PC-3 (cell line): ENCODE measurements around the gene GBX1. TPM values are rescaled to one million over a fixed set of nuclear protein-coding genes. Genes with fewer than 3 reads are reported as not detected.

Source experiments
- ATAC-seq: fragments of 200-7000 bp; cut with Tn5 transposase; 2 replicates; pipeline ENCODE4 v1.9.1; 2020; ENCODE audit warnings: mild to moderate bottlenecking, moderate library complexity
- BruUV-seq: library from RNA; stranded (reverse); fragments of 400-500 nt; replicated peaks from 2 replicates; lab custom pipeline; 2021; lab: Mats Ljungman, UMichigan
- CTCF ChIA-PET: fragments of 300-600 bp; sonication (Branson Sonifier 250); formaldehyde crosslinking; loops from one replicate; lab custom pipeline; 2022; ENCODE audit warnings: antibody characterized with exemption; lab: Charles Lee
- POLR2A ChIA-PET: fragments of 300-600 bp; sonication (Branson Sonifier 250); formaldehyde crosslinking; loops from one replicate; lab custom pipeline; 2022; ENCODE audit warnings: antibody characterized with exemption; ENCODE audit not compliant: unreplicated experiment; lab: Charles Lee
- DNase-seq: peaks from one replicate; pipeline ENCODE4 v3.0.0-alpha.2; 2015
- H2AFZ ChIP-seq: fragments of 300-600 bp; sonication (generic); 2 replicates; pipeline ENCODE4 v1.6.0; 2016; ENCODE audit warnings: antibody characterized with exemption, low read length
- H3F3A ChIP-seq: fragments of 300-600 bp; sonication (generic); one replicate; pipeline ENCODE4 v1.6.0; 2017; ENCODE audit warnings: antibody characterized with exemption, low read length, control low read depth, mild to moderate bottlenecking; ENCODE audit not compliant: unreplicated experiment
- H3K27ac ChIP-seq: fragments of 300-600 bp; sonication (generic); 2 replicates; pipeline ENCODE4 v1.5.1; 2016; ENCODE audit warnings: mild to moderate bottlenecking, low read length
- H3K27me3 ChIP-seq: fragments of 300-600 bp; sonication (generic); 2 replicates; pipeline ENCODE4 v1.6.1; 2016; ENCODE audit warnings: low read length, mixed read lengths
- H3K36me3 ChIP-seq: fragments of 300-600 bp; sonication (generic); 2 replicates; pipeline ENCODE4 v1.6.1; 2016; ENCODE audit warnings: low read depth, mixed run types, low read length, mixed read lengths
- H3K4me1 ChIP-seq: fragments of 300-600 bp; sonication (generic); 2 replicates; pipeline ENCODE4 v1.5.1; 2016; ENCODE audit warnings: low read length; ENCODE audit not compliant: insufficient read depth
- H3K4me2 ChIP-seq: fragments of 300-600 bp; sonication (generic); 2 replicates; pipeline ENCODE4 v1.6.0; 2016; ENCODE audit warnings: low read length
- H3K4me3 ChIP-seq: fragments of 300-600 bp; sonication (generic); 2 replicates; pipeline ENCODE4 v1.5.1; 2016; ENCODE audit warnings: mild to moderate bottlenecking, low read length, mixed read lengths
- H3K79me2 ChIP-seq: fragments of 300-600 bp; sonication (generic); 2 replicates; pipeline ENCODE4 v1.6.1; 2017; ENCODE audit warnings: low read length, mixed read lengths
- H3K9ac ChIP-seq: fragments of 300-600 bp; sonication (generic); 2 replicates; pipeline ENCODE4 v1.6.0; 2016; ENCODE audit warnings: mild to moderate bottlenecking, low read length
- H3K9me2 ChIP-seq: fragments of 300-600 bp; sonication (generic); replicated peaks from 2 replicates; pipeline ENCODE4 v1.6.1; 2016; ENCODE audit warnings: mixed run types, low read length, mixed read lengths
- H3K9me3 ChIP-seq: fragments of 300-600 bp; sonication (generic); 2 replicates; pipeline ENCODE4 v1.6.1; 2016; ENCODE audit warnings: low read length, mixed read lengths
- H4K20me1 ChIP-seq: fragments of 300-600 bp; sonication (generic); 2 replicates; pipeline ENCODE4 v1.6.1; 2016; ENCODE audit warnings: low read length, mixed read lengths
- EZH2 ChIP-seq: fragments of 300-600 bp; sonication (generic); IDR thresholded peaks from one replicate; pipeline ENCODE4 v1.6.1; 2017; ENCODE audit warnings: antibody characterized with exemption, mild to moderate bottlenecking, low read length; ENCODE audit not compliant: unreplicated experiment
- EZH2phosphoT487 ChIP-seq: fragments of 300-600 bp; sonication (generic); IDR thresholded peaks from 2 replicates; pipeline ENCODE4 v1.6.1; 2018; ENCODE audit warnings: mild to moderate bottlenecking, antibody characterized with exemption, low read length, borderline replicate concordance
- intact Hi-C: fragments of 100-400 bp; cut with micrococcal nuclease; formaldehyde crosslinking; loops from 2 replicates; pipeline ENCODE4 v1.9.0; 2023
- total RNA-seq: library from RNA; depleted of rRNA; stranded (reverse); fragments of >200 nt; gene quantifications from 2 replicates; pipeline ENCODE4 v1.2.3, GENCODE V29; 2014
- TF ChIP-seq, protein P1 (sequence below): fragments of 300-600 bp; sonication (generic); conservative IDR thresholded peaks from 2 replicates; pipeline ENCODE4 v1.5.1; 2017; ENCODE audit warnings: antibody characterized with exemption, low read depth, mild to moderate bottlenecking, low read length

The GBX1 gene
- total RNA-seq, 1 experiment from 2014 or later: not detected

DNA sequence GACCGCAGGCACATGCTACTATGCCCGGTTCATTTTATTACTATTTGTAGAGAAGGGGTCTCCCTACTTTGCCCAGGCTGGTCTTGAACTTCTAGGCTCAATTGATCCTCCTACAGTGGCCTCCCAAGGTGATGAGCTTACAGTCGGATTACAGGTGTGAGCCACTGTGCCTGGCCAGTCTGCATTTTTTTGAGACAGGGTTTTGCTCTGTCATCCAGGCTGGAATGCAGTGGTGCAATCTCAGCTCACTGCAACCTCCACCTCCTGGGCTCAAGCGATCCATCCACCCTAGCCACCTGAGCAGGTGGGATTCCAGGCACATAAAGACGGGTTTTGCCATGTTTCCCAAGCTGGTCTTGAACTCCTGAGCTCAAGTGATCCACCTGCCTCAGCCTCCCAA is 45.1 kb upstream of the GBX1 start:
- DNase-seq (no peak), ATAC-seq (no peak)
- Histone ChIP-seq H3K36me3 (peaks cover 34% of the 10 kb centered on the region), H3K4me3 (no peak overlapping the region), H3K9ac (no peak overlapping the region), H4K20me1 (no peaks in the 10 kb centered on the region), H3K9me2 (no peaks in the 10 kb centered on the region), H3K9me3 (no peaks in the 10 kb centered on the region), H3K4me1 (no peaks in the 10 kb centered on the region), H3K27me3 (no peaks in the 10 kb centered on the region), H3F3A (no peaks in the 10 kb centered on the region), H3K4me2 (no peak overlapping the region), H2AFZ (no peak overlapping the region), H3K27ac (no peak overlapping the region), H3K79me2 (no peaks in the 10 kb centered on the region)
- POLR2A ChIA-PET: no interaction called here
- no peak for TF ChIP-seq EZH2phosphoT487
- TF ChIP-seq, protein P1, sequence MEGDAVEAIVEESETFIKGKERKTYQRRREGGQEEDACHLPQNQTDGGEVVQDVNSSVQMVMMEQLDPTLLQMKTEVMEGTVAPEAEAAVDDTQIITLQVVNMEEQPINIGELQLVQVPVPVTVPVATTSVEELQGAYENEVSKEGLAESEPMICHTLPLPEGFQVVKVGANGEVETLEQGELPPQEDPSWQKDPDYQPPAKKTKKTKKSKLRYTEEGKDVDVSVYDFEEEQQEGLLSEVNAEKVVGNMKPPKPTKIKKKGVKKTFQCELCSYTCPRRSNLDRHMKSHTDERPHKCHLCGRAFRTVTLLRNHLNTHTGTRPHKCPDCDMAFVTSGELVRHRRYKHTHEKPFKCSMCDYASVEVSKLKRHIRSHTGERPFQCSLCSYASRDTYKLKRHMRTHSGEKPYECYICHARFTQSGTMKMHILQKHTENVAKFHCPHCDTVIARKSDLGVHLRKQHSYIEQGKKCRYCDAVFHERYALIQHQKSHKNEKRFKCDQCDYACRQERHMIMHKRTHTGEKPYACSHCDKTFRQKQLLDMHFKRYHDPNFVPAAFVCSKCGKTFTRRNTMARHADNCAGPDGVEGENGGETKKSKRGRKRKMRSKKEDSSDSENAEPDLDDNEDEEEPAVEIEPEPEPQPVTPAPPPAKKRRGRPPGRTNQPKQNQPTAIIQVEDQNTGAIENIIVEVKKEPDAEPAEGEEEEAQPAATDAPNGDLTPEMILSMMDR: no peak
- TF ChIP-seq EZH2: no peak
- intact Hi-C loops: no loop called here
- CTCF ChIA-PET: interaction anchor here (1.0 kb wide), 1 partner anchor 15 kb away, joined by 4 read pairs; no protein-coding TSS in a partner anchor
- BruUV-seq: no TSS peak

DNA sequence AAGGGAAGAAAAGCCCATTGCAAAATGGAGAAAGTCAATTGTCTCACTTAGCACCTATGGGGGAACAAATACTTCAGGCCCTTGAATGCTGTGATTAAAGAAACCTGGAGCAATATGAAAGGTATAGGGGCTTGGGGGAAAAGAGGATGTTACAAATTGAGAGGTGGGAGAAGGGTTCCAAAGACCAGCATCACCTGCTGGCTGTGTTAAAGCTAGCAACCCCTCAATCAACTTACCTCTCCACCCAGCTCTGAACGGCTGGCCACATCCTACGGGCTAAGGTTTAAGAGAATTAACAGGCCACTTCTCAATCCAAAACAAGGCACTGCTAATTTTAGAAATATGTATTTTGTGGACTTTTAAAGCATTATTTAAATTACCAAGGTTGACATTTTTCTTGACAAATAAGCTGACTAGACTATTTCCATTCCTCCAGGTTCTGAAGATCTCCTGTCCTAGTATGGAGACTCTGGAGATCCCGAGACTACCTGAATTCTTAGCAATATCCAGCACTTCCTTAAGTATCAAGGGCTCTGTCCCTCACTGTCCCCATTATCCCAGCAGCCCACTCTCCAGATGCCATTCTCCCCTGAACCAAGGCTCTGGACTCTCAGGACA is 43.8 kb upstream of the GBX1 start:
- no peaks in the 10 kb centered on the region for H3K27me3 ChIP-seq
- H3K9me3 ChIP-seq: no peaks in the 10 kb centered on the region
- H3K79me2 ChIP-seq: no peaks in the 10 kb centered on the region
- CTCF ChIA-PET: no interaction called here
- intact Hi-C loops: no loop called here
- H3K9me2 ChIP-seq: no peaks in the 10 kb centered on the region
- no peaks in the 10 kb centered on the region for H3F3A ChIP-seq
- peaks cover 29% of the 10 kb centered on the region for H3K36me3 ChIP-seq
- no peak for DNase-seq
- no TSS peak for BruUV-seq
- H3K9ac ChIP-seq: no peak overlapping the region
- TF ChIP-seq EZH2 (no peak), EZH2phosphoT487 (no peak)
- TF ChIP-seq, protein P1: no peak
- ATAC-seq: no peak
- no peak overlapping the region for H3K27ac ChIP-seq
- no peak overlapping the region for H3K4me3 ChIP-seq
- no peaks in the 10 kb centered on the region for H3K4me1 ChIP-seq
- no peaks in the 10 kb centered on the region for H4K20me1 ChIP-seq
- no peak overlapping the region for H2AFZ ChIP-seq
- POLR2A ChIA-PET: no interaction called here
- H3K4me2 ChIP-seq: no peak overlapping the region

- DNase-seq (no peak), ATAC-seq (no peak)
- Histone ChIP-seq H3K9me3 (no peaks in the 10 kb centered on the region), H3K4me3 (no peak within 1 kb of the TSS), H3K9ac (no peak within 1 kb of the TSS), H3K27me3 (no peaks in the 10 kb centered on the region), H3K9me2 (no peaks in the 10 kb centered on the region), H3K4me2 (no peak within 1 kb of the TSS), H3K4me1 (no peaks in the 10 kb centered on the region), H2AFZ (no peak within 1 kb of the TSS), H4K20me1 (no peaks in the 10 kb centered on the region), H3K79me2 (no peaks in the 10 kb centered on the region), H3F3A (no peaks in the 10 kb centered on the region), H3K36me3 (peaks cover 19% of the 10 kb centered on the region; the same call in 1 of the 2 replicates), H3K27ac (no peak within 1 kb of the TSS)
- intact Hi-C loops: no loop called here
- ChIA-PET POLR2A (no interaction called here), CTCF (no interaction called here)
- TF ChIP-seq EZH2 (no peak), EZH2phosphoT487 (no peak)
- TF ChIP-seq, protein P1: no peak
- no TSS peak for BruUV-seq
Observed at GRCh38 chr7:151210087-151210854, 42.8 kb upstream of the GBX1 start, which contains the start of gene H2BK1. Gene H2BK1, minus strand, starts transcription at chr7:151210488. Its CDS starts 170 bp downstream, at chr7:151210318.
